ENCODE data around the gene GPATCH3.
A peak's percentile ranks its signal among the peaks of the same experiment; 100 is the strongest.
"Not testable (repeated sequence)": the region's sequence is repeated elsewhere in the genome, so short reads cannot be mapped to it uniquely, and the experiment has no call there.

The GPATCH3 gene

GRCh38 chr1:26900001-26900814 is at the start of gene GPATCH3:
Gene GPATCH3 (minus strand): TSS chr1:26900467. CDS start chr1:26900442, 25 bp downstream.
- DNase-seq: peak; percentile 89

- no peak for DNase-seq
Measured at GRCh38 chr1:26949926-26950319, 49.7 kb upstream of the GPATCH3 start.

- DNase-seq: no peak
Measured at GRCh38 chr1:26949266-26949925, 49.1 kb upstream of the GPATCH3 start.

GRCh38 chr1:26948725-26949057 is 48.4 kb upstream of the GPATCH3 start:
- not testable (repeated sequence) for DNase-seq

- no peak for DNase-seq
Measured at GRCh38 chr1:26946270-26946669, 46.0 kb upstream of the GPATCH3 start.

- DNase-seq: no peak
Measured at GRCh38 chr1:26945728-26946127, 45.5 kb upstream of the GPATCH3 start.

- no peak for DNase-seq
Measured at GRCh38 chr1:26945138-26945537, 44.9 kb upstream of the GPATCH3 start.

GRCh38 chr1:26942656-26943055 is 42.4 kb upstream of the GPATCH3 start:
- DNase-seq: no peak

GRCh38 chr1:26941311-26941710 is 41.0 kb upstream of the GPATCH3 start:
- no peak for DNase-seq

GRCh38 chr1:26938659-26939025 is 38.4 kb upstream of the GPATCH3 start:
- no peak for DNase-seq

GRCh38 chr1:26938004-26938658 is 37.9 kb upstream of the GPATCH3 start:
- no peak for DNase-seq

GRCh38 chr1:26936823-26937222 is 36.6 kb upstream of the GPATCH3 start:
- no peak for DNase-seq

- DNase-seq: no peak
Measured at GRCh38 chr1:26932531-26932930, 32.3 kb upstream of the GPATCH3 start.

- DNase-seq: no peak
Measured at GRCh38 chr1:26923711-26924110, 23.4 kb upstream of the GPATCH3 start.

GRCh38 chr1:26922901-26923300 is 22.6 kb upstream of the GPATCH3 start:
- no peak for DNase-seq

- DNase-seq: no peak
Measured at GRCh38 chr1:26922431-26922729, 22.1 kb upstream of the GPATCH3 start.

GRCh38 chr1:26921540-26922430 is 21.5 kb upstream of the GPATCH3 start, which contains the start of gene NUDC:
Gene NUDC (plus strand): TSS chr1:26921743. CDS start chr1:26921849, 106 bp downstream.
- peak; percentile 99 for DNase-seq

GRCh38 chr1:26921126-26921539 is 20.9 kb upstream of the GPATCH3 start:
- no peak for DNase-seq

GRCh38 chr1:26915204-26915842 is 15.1 kb upstream of the GPATCH3 start:
- DNase-seq: no peak

- DNase-seq: no peak
Measured at GRCh38 chr1:26913754-26914619, 13.7 kb upstream of the GPATCH3 start, which contains the start of gene NR0B2. Gene NR0B2 (minus strand): TSS chr1:26913975. CDS start chr1:26913940, 35 bp downstream.

- no peak for DNase-seq
Measured at GRCh38 chr1:26913389-26913753, 13.1 kb upstream of the GPATCH3 start.

- no peak for DNase-seq
Measured at GRCh38 chr1:26912147-26912490, 11.9 kb upstream of the GPATCH3 start.

All from midbrain (tissue), 1 donor.